ENCODE data around the gene DNAJC28.

- no peak for TF ChIP-seq CTCF (IDR thresholded peaks at IDR 0.05; ENCODE audit: poor library complexity)
- no peak for TF ChIP-seq EZH2 (IDR thresholded peaks at IDR 0.05; ENCODE audit: borderline replicate concordance)
Measured at GRCh38 chr21:33495743-33496142, 4.2 kb upstream of the DNAJC28 start.

Measured in hepatocyte (in vitro differentiated cells).